T-helper 17 cell (primary cell): ENCODE measurements around the gene RCAN2. TPM values are rescaled to one million over a fixed set of nuclear protein-coding genes. Genes with fewer than 3 reads are reported as not detected.

Source experiments
- ATAC-seq: fragments of 150-1000 bp; cut with Tn5 transposase; 2 replicates; pipeline ENCODE4 v1.10.0; 2021; ENCODE audit warnings: mild to moderate bottlenecking, moderate library complexity
- DNase-seq, 3 donors: peaks; one replicate each; pipeline versions ENCODE4 v3.0.0 to v3.0.0-alpha.2; 2020 to 2021
- H3K9me3 ChIP-seq: one replicate; pipeline ENCODE4 v1.7.0; 2013; ENCODE audit warnings: low read length, mild to moderate bottlenecking; ENCODE audit not compliant: control insufficient read depth, poor library complexity, severe bottlenecking
- H3K27ac Mint-ChIP-seq: one replicate; pipeline ENCODE4 v1.8.0; 2022; ENCODE audit warnings: mild to moderate bottlenecking, moderate library complexity, mixed read lengths
- H3K27me3 Mint-ChIP-seq: one replicate; pipeline ENCODE4 v1.8.0; 2022; ENCODE audit warnings: mixed read lengths
- H3K36me3 Mint-ChIP-seq: one replicate; pipeline ENCODE4 v1.8.0; 2022; ENCODE audit warnings: low read depth, mixed read lengths
- H3K4me1 Mint-ChIP-seq: one replicate; pipeline ENCODE4 v1.8.0; 2022; ENCODE audit warnings: mild to moderate bottlenecking, mixed read lengths
- H3K4me3 Mint-ChIP-seq: one replicate; pipeline ENCODE4 v1.8.0; 2022; ENCODE audit warnings: mild to moderate bottlenecking, moderate library complexity, mixed read lengths
- total RNA-seq, 4 donors: library from RNA in 2 of 4; stranded (reverse) in 2 of 4; gene quantifications; one replicate each; pipeline ENCODE4 v1.2.3 and lab custom pipeline; 2022 to 2026

Gene RCAN2
- total RNA-seq, 2 donors from 2014 or later: not detected

GRCh38 chr6:46476301-46476700 is 14.9 kb downstream of the RCAN2 start:
- no peak overlapping the region for H3K27ac Mint-ChIP-seq
- H3K4me3 Mint-ChIP-seq: no peak overlapping the region
- H3K4me1 Mint-ChIP-seq: no peaks in the 10 kb centered on the region
- H3K9me3 ChIP-seq: no peaks in the 10 kb centered on the region
- peaks cover 62% of the 10 kb centered on the region for H3K27me3 Mint-ChIP-seq
- ATAC-seq: no peak
- no peaks in the 10 kb centered on the region for H3K36me3 Mint-ChIP-seq
- no peak for DNase-seq

GRCh38 chr6:46473881-46474280 is 17.4 kb downstream of the RCAN2 start:
- H3K9me3 ChIP-seq: no peaks in the 10 kb centered on the region
- no peaks in the 10 kb centered on the region for H3K4me1 Mint-ChIP-seq
- ATAC-seq (no peak), DNase-seq (no peak)
- H3K27me3 Mint-ChIP-seq: peaks cover 54% of the 10 kb centered on the region
- H3K27ac Mint-ChIP-seq: no peak overlapping the region
- H3K36me3 Mint-ChIP-seq: no peaks in the 10 kb centered on the region
- H3K4me3 Mint-ChIP-seq: no peak overlapping the region

- no peak for ATAC-seq
- peaks cover 53% of the 10 kb centered on the region for H3K27me3 Mint-ChIP-seq
- peaks cover 3% of the 10 kb centered on the region for H3K36me3 Mint-ChIP-seq
- no peak overlapping the region for H3K4me3 Mint-ChIP-seq
- H3K4me1 Mint-ChIP-seq: no peaks in the 10 kb centered on the region
- no peak overlapping the region for H3K27ac Mint-ChIP-seq
- DNase-seq: no peak
- no peaks in the 10 kb centered on the region for H3K9me3 ChIP-seq
These were observed 19.0 kb downstream of the RCAN2 start for GRCh38 chr6:46472243-46472642.

GRCh38 chr6:46469021-46469420 is 22.2 kb downstream of the RCAN2 start:
- ATAC-seq (no peak), DNase-seq (no peak)
- no peak overlapping the region for H3K27ac Mint-ChIP-seq
- peaks cover 3% of the 10 kb centered on the region for H3K36me3 Mint-ChIP-seq
- H3K27me3 Mint-ChIP-seq: peaks cover 41% of the 10 kb centered on the region
- H3K4me3 Mint-ChIP-seq: no peak overlapping the region
- H3K4me1 Mint-ChIP-seq: no peaks in the 10 kb centered on the region
- H3K9me3 ChIP-seq: no peaks in the 10 kb centered on the region

- no peaks in the 10 kb centered on the region for H3K4me1 Mint-ChIP-seq
- peaks cover 41% of the 10 kb centered on the region for H3K27me3 Mint-ChIP-seq
- H3K4me3 Mint-ChIP-seq: no peak overlapping the region
These were observed 22.7 kb downstream of the RCAN2 start for GRCh38 chr6:46468403-46469010.

GRCh38 chr6:46466570-46466969 is 24.7 kb downstream of the RCAN2 start:
- peaks cover 54% of the 10 kb centered on the region for H3K27me3 Mint-ChIP-seq
- H3K27ac Mint-ChIP-seq: no peak overlapping the region
- peaks cover 3% of the 10 kb centered on the region for H3K36me3 Mint-ChIP-seq
- H3K4me3 Mint-ChIP-seq: no peak overlapping the region
- H3K4me1 Mint-ChIP-seq: no peaks in the 10 kb centered on the region
- H3K9me3 ChIP-seq: no peaks in the 10 kb centered on the region
- ATAC-seq (no peak), DNase-seq (no peak)

More at GRCh38 chr6:46468403-46469010, 22.7 kb downstream of the RCAN2 start:
- ATAC-seq (no peak), DNase-seq (no peak)
- H3K9me3 ChIP-seq: no peaks in the 10 kb centered on the region
- no peak overlapping the region for H3K27ac Mint-ChIP-seq
- peaks cover 3% of the 10 kb centered on the region for H3K36me3 Mint-ChIP-seq

- peaks cover 48% of the 10 kb centered on the region for H3K27me3 Mint-ChIP-seq
- no peaks in the 10 kb centered on the region for H3K9me3 ChIP-seq
- no peak overlapping the region for H3K4me3 Mint-ChIP-seq
- no peak for ATAC-seq
- no peak for DNase-seq
- H3K4me1 Mint-ChIP-seq: no peaks in the 10 kb centered on the region
- peaks cover 3% of the 10 kb centered on the region for H3K36me3 Mint-ChIP-seq
- H3K27ac Mint-ChIP-seq: no peak overlapping the region
These were observed 25.7 kb downstream of the RCAN2 start for GRCh38 chr6:46465294-46466165.

GRCh38 chr6:46456297-46456696 is 35.0 kb downstream of the RCAN2 start:
- ATAC-seq: no peak
- Mint-ChIP-seq H3K36me3 (no peaks in the 10 kb centered on the region), H3K4me1 (no peaks in the 10 kb centered on the region), H3K27ac (no peak overlapping the region), H3K4me3 (no peak overlapping the region), H3K27me3 (peaks cover 42% of the 10 kb centered on the region)
- no peaks in the 10 kb centered on the region for H3K9me3 ChIP-seq
- DNase-seq: no peak

GRCh38 chr6:46454691-46455090 is 36.6 kb downstream of the RCAN2 start:
- no peak for DNase-seq
- Mint-ChIP-seq H3K36me3 (no peaks in the 10 kb centered on the region), H3K27me3 (peaks cover 34% of the 10 kb centered on the region), H3K4me1 (no peaks in the 10 kb centered on the region), H3K4me3 (no peak overlapping the region), H3K27ac (no peak overlapping the region)
- no peak for ATAC-seq
- H3K9me3 ChIP-seq: no peaks in the 10 kb centered on the region

GRCh38 chr6:46453741-46454316 is 37.4 kb downstream of the RCAN2 start:
- no peak for ATAC-seq
- no peak overlapping the region for H3K4me3 Mint-ChIP-seq
- H3K27ac Mint-ChIP-seq: no peak overlapping the region
- no peak for DNase-seq
- H3K9me3 ChIP-seq: no peaks in the 10 kb centered on the region
- H3K36me3 Mint-ChIP-seq: no peaks in the 10 kb centered on the region
- no peaks in the 10 kb centered on the region for H3K4me1 Mint-ChIP-seq
- peaks cover 29% of the 10 kb centered on the region for H3K27me3 Mint-ChIP-seq

GRCh38 chr6:46453216-46453615 is 38.0 kb downstream of the RCAN2 start:
- no peaks in the 10 kb centered on the region for H3K36me3 Mint-ChIP-seq
- no peak overlapping the region for H3K27ac Mint-ChIP-seq
- no peaks in the 10 kb centered on the region for H3K4me1 Mint-ChIP-seq
- H3K4me3 Mint-ChIP-seq: no peak overlapping the region
- H3K27me3 Mint-ChIP-seq: peaks cover 29% of the 10 kb centered on the region
- DNase-seq (no peak), ATAC-seq (no peak)
- H3K9me3 ChIP-seq: no peaks in the 10 kb centered on the region

GRCh38 chr6:46452312-46452917 is 38.8 kb downstream of the RCAN2 start:
- Mint-ChIP-seq H3K36me3 (no peaks in the 10 kb centered on the region), H3K27ac (no peak overlapping the region), H3K4me3 (no peak overlapping the region), H3K27me3 (peaks cover 22% of the 10 kb centered on the region), H3K4me1 (no peaks in the 10 kb centered on the region)
- no peaks in the 10 kb centered on the region for H3K9me3 ChIP-seq
- DNase-seq: no peak
- no peak for ATAC-seq

GRCh38 chr6:46451343-46451742 is 39.9 kb downstream of the RCAN2 start:
- H3K9me3 ChIP-seq: no peaks in the 10 kb centered on the region
- no peak overlapping the region for H3K4me3 Mint-ChIP-seq
- peaks cover 12% of the 10 kb centered on the region for H3K27me3 Mint-ChIP-seq
- H3K4me1 Mint-ChIP-seq: no peaks in the 10 kb centered on the region
- no peak for ATAC-seq
- H3K27ac Mint-ChIP-seq: no peak overlapping the region
- H3K36me3 Mint-ChIP-seq: no peaks in the 10 kb centered on the region
- no peak for DNase-seq
